Measurements from ENCODE around the gene ZNF136. TPM values are rescaled to one million over a fixed set of nuclear protein-coding genes. Genes with fewer than 3 reads are reported as not detected.

The ZNF136 gene
- total RNA-seq, 6 donors from 2014 or later, result 5.7 to 15.2 (median 9.2) TPM

DNA sequence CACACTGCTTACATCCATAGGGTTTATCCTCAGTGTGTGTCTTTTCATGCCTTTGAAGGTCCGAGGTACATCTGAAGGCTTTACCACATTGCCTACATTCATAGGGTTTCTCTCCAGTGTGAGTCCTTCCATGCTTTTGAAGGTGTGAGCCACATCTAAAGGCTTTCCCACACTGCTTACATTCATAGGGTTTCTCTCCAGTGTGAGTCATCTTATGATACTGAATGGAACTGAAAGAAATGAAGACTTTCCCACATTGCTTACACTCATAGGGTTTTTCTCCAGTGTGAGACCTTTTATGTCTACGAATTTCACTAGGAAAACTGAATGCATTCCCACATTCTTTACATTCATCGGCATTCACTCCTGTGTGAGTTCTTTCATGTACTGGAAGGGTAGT lies 29.8 kb upstream of the ZNF136 start:
- ATAC-seq (ENCODE audit: low FRiP score in 2 of 2) (no peak), DNase-seq (no peak)
- 97% methylated on average over 3 of the region's 3 CpGs for WGBS, 2 donors
- Histone ChIP-seq H3K27me3 (no peaks in the 10 kb centered on the region), H3K4me1 (no peaks in the 10 kb centered on the region), H3K4me3 (no peak overlapping the region), H3K27ac (no peak overlapping the region), H3K36me3 (peaks cover 30 to 47% (median 35%) of the 10 kb centered on the region in 4 donors), H3K9me3 (peaks cover 18 to 33% (median 25%) of the 10 kb centered on the region in 4 donors)
- TF ChIP-seq EP300 (IDR thresholded peaks at IDR 0.05) (no peak), POLR2AphosphoS5 (IDR thresholded peaks at IDR 0.05) (no peak), POLR2A (IDR thresholded peaks at IDR 0.05) (no peak)
- TF ChIP-seq, protein P1, sequence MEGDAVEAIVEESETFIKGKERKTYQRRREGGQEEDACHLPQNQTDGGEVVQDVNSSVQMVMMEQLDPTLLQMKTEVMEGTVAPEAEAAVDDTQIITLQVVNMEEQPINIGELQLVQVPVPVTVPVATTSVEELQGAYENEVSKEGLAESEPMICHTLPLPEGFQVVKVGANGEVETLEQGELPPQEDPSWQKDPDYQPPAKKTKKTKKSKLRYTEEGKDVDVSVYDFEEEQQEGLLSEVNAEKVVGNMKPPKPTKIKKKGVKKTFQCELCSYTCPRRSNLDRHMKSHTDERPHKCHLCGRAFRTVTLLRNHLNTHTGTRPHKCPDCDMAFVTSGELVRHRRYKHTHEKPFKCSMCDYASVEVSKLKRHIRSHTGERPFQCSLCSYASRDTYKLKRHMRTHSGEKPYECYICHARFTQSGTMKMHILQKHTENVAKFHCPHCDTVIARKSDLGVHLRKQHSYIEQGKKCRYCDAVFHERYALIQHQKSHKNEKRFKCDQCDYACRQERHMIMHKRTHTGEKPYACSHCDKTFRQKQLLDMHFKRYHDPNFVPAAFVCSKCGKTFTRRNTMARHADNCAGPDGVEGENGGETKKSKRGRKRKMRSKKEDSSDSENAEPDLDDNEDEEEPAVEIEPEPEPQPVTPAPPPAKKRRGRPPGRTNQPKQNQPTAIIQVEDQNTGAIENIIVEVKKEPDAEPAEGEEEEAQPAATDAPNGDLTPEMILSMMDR (IDR thresholded peaks at IDR 0.05), result no peak

GRCh38 chr19:12137221-12137940 lies 25.5 kb upstream of the ZNF136 start:
- no peak for DNase-seq
- peaks cover 14 to 20% (median 19%) of the 10 kb centered on the region in 4 donors for H3K9me3 ChIP-seq
- ATAC-seq (ENCODE audit: low FRiP score in 2 of 2), result no peak
- no peaks in the 10 kb centered on the region for H3K27me3 ChIP-seq
- TF ChIP-seq, protein P1 (IDR thresholded peaks at IDR 0.05), result peak in 4 of 6 experiments; percentile 12 to 48 (median 27)
- TF ChIP-seq POLR2AphosphoS5 (IDR thresholded peaks at IDR 0.05), result no peak
- peaks cover 30 to 48% (median 32%) of the 10 kb centered on the region in 4 donors for H3K36me3 ChIP-seq
- H3K4me1 ChIP-seq, result peaks cover 16 to 28% (median 24%) of the 10 kb centered on the region in 4 donors
- no peak overlapping the region for H3K4me3 ChIP-seq
- H3K27ac ChIP-seq, result no peak overlapping the region
- WGBS, 2 donors, result 81% methylated on average over 7 of the region's 7 CpGs

DNA sequence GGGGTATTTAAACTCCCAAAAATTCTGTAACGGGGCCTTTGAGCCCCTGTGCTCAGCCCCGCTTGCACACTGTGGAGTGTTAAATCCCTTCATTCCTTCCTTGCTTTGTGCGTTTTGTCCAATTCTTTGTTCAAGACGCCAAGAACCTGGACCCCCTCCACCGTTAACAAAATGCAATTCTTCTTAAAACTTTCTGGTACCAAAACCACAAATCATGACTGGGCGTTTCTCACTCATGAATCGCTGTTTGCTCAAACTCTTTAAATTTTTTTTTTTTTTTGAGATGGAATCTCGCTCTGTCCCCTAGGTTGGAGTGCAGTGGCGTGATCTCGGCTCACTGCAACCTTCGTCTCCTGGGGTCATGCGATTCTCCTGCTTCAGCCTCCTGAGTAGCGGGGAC lies 23.6 kb upstream of the ZNF136 start:
- DNase-seq (no peak), ATAC-seq (ENCODE audit: low FRiP score in 2 of 2) (no peak)
- no peak for TF ChIP-seq POLR2A (IDR thresholded peaks at IDR 0.05)
- TF ChIP-seq POLR2AphosphoS5 (IDR thresholded peaks at IDR 0.05), result no peak
- TF ChIP-seq, protein P1 (IDR thresholded peaks at IDR 0.05), result no peak
- no peak for TF ChIP-seq EP300 (IDR thresholded peaks at IDR 0.05)
- Histone ChIP-seq H3K27me3 (no peaks in the 10 kb centered on the region), H3K4me3 (peak overlapping the region; percentile 82 to 95 (median 84)), H3K27ac (peak overlapping the region; percentile 85 to 92 (median 90)), H3K9me3 (peaks cover 0 to 1% (median under 1%) of the 10 kb centered on the region in 4 donors), H3K36me3 (peaks cover 12 to 34% (median 15%) of the 10 kb centered on the region in 4 donors), H3K4me1 (peaks cover 16 to 28% (median 24%) of the 10 kb centered on the region in 4 donors)
- WGBS, 2 donors, result 26 to 28% methylated on average over 13 of the region's 13 CpGs

- WGBS, 2 donors, result 0% methylated on average over 10 to 48 of the region's 49 CpGs
- TF ChIP-seq, protein P1 (IDR thresholded peaks at IDR 0.05), result peak in 1 of 6 experiments; percentile 8
- TF ChIP-seq POLR2AphosphoS5 (IDR thresholded peaks at IDR 0.05) (peak; percentile 45 to 49), POLR2A (IDR thresholded peaks at IDR 0.05) (peak in 3 of 4 donors; percentile 53 to 67 (median 61)), EP300 (IDR thresholded peaks at IDR 0.05) (no peak)
- peak; percentile 98 for DNase-seq
Observed at GRCh38 chr19:12139885-12140544, 22.9 kb upstream of the ZNF136 start, which contains the start of gene ZNF20. TSS of gene ZNF20 (minus strand) at chr19:12140350. CDS start at chr19:12140182, 168 bp downstream.

More at GRCh38 chr19:12139885-12140544, 22.9 kb upstream of the ZNF136 start, which contains the start of gene ZNF20:
- Histone ChIP-seq H3K4me1 (peaks cover 16 to 28% (median 24%) of the 10 kb centered on the region in 4 donors), H3K9me3 (peaks cover 0 to under 1% (median under 1%) of the 10 kb centered on the region in 4 donors), H3K27me3 (no peaks in the 10 kb centered on the region), H3K36me3 (peaks cover 4 to 31% (median 12%) of the 10 kb centered on the region in 4 donors), H3K27ac (peak within 1 kb of the TSS; percentile 85 to 92 (median 90)), H3K4me3 (peak within 1 kb of the TSS; percentile 82 to 95 (median 84))
- ATAC-seq (ENCODE audit: low FRiP score in 2 of 2), result peak; percentile 99 to 100

Data from upper lobe of left lung (tissue), 6 donors.